ENCODE results near the gene CYBA. TPM values are rescaled to one million over a fixed set of nuclear protein-coding genes. Genes with fewer than 3 reads are reported as not detected.

Gene CYBA
- total and polyA plus RNA-seq, 9 of the 15 experiments (the other 6 are each of a cell fraction or from before 2014, with no cell fraction given): 0.34 to 683 (median 93.0) TPM

- TF ChIP-seq CGGBP1 (CRISPR knock-in tag; IDR thresholded peaks at IDR 0.05) (no peak), ATF6 (CRISPR knock-in tag; IDR thresholded peaks at IDR 0.05) (no peak), ZC3H11A (IDR thresholded peaks at IDR 0.05; ENCODE audit: low read depth, low read length) (no peak), MTA3 (IDR thresholded peaks at IDR 0.05; ENCODE audit: borderline replicate concordance) (0 out of 2 replicates have a peak, but pooled peaks have one; percentile 47), CTBP1 (IDR thresholded peaks at IDR 0.05; ENCODE audit: borderline replicate concordance) (no peak; the same call in 1 of the 2 replicates), SIN3B (IDR thresholded peaks at IDR 0.05; ENCODE audit: low read depth) (no peak), PURB (CRISPR knock-in tag; IDR thresholded peaks at IDR 0.05; ENCODE audit: low read depth) (no peak), ZNF398 (CRISPR knock-in tag; IDR thresholded peaks at IDR 0.05) (no peak), PTTG1 (tag; IDR thresholded peaks at IDR 0.05; ENCODE audit: low read depth) (no peak), ZFP30 (CRISPR knock-in tag; IDR thresholded peaks at IDR 0.05; ENCODE audit: borderline replicate concordance) (no peak), PTBP1 (IDR thresholded peaks at IDR 0.05; ENCODE audit: low read depth, low read length) (no peak)
Observed at GRCh38 chr16:88681084-88681680, 30.3 kb upstream of the CYBA start (continued).
